ENCODE measurements around the gene VMAC. TPM values are rescaled to one million over a fixed set of nuclear protein-coding genes. Genes with fewer than 3 reads are reported as not detected.
A peak's percentile ranks its signal among the peaks of the same experiment; 100 is the strongest.

Gene VMAC
- total and polyA plus RNA-seq, 9 of the 15 experiments (the other 6 are each of a cell fraction or from before 2014, with no cell fraction given): 0.03 to 3.4 (median 1.1) TPM

- no peak for TF ChIP-seq ZNF609 (CRISPR knock-in tag; IDR thresholded peaks at IDR 0.05; ENCODE audit: borderline replicate concordance)
- TF ChIP-seq SMARCA4 (IDR thresholded peaks at IDR 0.05): peak; percentile 71; the same call in 1 of the 2 replicates
- no peak for TF ChIP-seq ZC3H8 (IDR thresholded peaks at IDR 0.05)
- no peak for TF ChIP-seq CEBPB (tag; IDR thresholded peaks at IDR 0.05)
- peak; percentile 63; the same call in 1 of the 2 replicates for TF ChIP-seq DPF2 (IDR thresholded peaks at IDR 0.05)
- no peak for TF ChIP-seq PPARD (CRISPR knock-in tag; IDR thresholded peaks at IDR 0.05)
- no peak for TF ChIP-seq ZSCAN32 (CRISPR knock-in tag; IDR thresholded peaks at IDR 0.05)
- TF ChIP-seq KLF16 (IDR thresholded peaks at IDR 0.05): 0 out of 2 replicates have a peak, but pooled peaks have one; percentile 21
- TF ChIP-seq SRSF1 (IDR thresholded peaks at IDR 0.05; ENCODE audit: low read depth, low read length): no peak
- no peak for TF ChIP-seq KDM5B (IDR thresholded peaks at IDR 0.05; ENCODE audit: insufficient replicate concordance, low read depth, low read length)
- no peak for TF ChIP-seq SRF (CRISPR knock-in tag; IDR thresholded peaks at IDR 0.05)
- TF ChIP-seq ELF4 (CRISPR knock-in tag; IDR thresholded peaks at IDR 0.05): no peak
- TF ChIP-seq SAFB2 (IDR thresholded peaks at IDR 0.05; ENCODE audit: borderline replicate concordance, low read depth, low read length, severe bottlenecking): no peak
- peak; percentile 24 for TF ChIP-seq MEIS2 (IDR thresholded peaks at IDR 0.05; ENCODE audit: partially characterized antibody)
- TF ChIP-seq ZKSCAN1 (IDR thresholded peaks at IDR 0.05; ENCODE audit: low read depth, low read length): no peak
- TF ChIP-seq HDGF (IDR thresholded peaks at IDR 0.05): no peak
- no peak for TF ChIP-seq MYBL2 (IDR thresholded peaks at IDR 0.05; ENCODE audit: low read depth)
- TF ChIP-seq MYBL2 (CRISPR knock-in tag; IDR thresholded peaks at IDR 0.05; ENCODE audit: borderline replicate concordance): no peak
- TF ChIP-seq TARDBP (IDR thresholded peaks at IDR 0.05): no peak
- TF ChIP-seq ZNF561 (CRISPR knock-in tag; conservative IDR thresholded peaks at IDR 0.05): no peak
- no peak for TF ChIP-seq ZMIZ1 (IDR thresholded peaks at IDR 0.05; ENCODE audit: low read depth in 2 of 2, low read length in 2 of 2)
- no peak for TF ChIP-seq SP2 (IDR thresholded peaks at IDR 0.05; ENCODE audit: extremely low read depth, low read depth, low read length, poor library complexity, severe bottlenecking)
Measured at GRCh38 chr19:5893907-5894703, 10.6 kb upstream of the VMAC start (continued).
